NCI-H2171 treated with DMSO at 0.1 percent for 48 hours (cell line): ENCODE measurements around the gene PRLH.
A peak's percentile ranks its signal among the peaks of the same experiment; 100 is the strongest.

Experiments used
- DNase-seq: peaks from one replicate; lab custom pipeline; 2025; lab: John Stamatoyannopoulos, UW

Gene PRLH

DNA sequence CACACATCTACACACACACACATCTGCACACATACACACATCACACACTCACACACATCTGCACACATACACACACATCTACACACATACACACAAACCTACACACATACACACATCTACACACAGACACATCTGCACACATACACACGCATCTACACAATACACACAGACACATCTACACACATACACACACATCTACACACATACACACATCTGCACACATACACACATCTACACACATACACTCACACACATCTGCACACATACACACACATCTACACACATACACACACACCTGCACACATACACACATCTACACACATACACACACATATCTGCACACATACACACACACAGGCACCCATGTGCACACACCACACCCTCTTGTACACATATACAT lies 400 bp upstream of the PRLH start:
- DNase-seq, result no peak

DNA sequence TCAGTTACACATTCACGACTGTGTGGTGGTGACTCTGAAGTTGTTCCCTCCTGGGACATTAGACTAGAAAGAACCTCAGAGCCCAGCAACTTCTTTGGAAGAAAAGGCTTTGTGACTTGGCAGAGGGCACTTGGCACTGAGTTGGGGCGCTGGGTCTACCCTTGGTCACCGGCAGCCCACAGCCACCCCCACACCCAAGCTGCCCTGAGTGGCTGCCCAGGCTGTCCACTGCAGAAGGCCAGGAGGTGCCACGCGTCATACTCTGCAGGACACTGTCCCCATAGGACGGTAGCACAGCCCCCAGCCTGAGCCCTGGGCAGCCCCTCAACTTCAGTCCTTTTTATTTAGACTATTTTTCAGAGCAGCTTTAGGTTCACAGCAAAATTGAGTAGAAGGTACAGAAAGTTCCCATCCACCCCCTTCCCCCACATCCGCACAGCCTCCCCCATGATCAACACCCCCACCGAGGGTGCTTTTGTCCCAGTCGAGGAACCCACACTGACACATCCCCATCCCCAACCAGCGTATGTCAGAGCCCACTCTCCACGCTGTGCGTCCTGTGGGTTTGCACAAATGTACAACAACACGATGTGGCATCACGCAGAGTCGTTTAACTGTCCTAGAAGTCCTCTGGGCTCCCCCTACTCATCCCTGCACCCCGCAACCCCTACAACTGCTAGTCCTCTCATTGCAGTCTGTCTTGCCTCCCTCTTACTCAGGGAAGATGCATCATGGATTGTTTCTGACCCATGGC lies 1.1 kb downstream of the PRLH start:
- DNase-seq, result no peak

DNA sequence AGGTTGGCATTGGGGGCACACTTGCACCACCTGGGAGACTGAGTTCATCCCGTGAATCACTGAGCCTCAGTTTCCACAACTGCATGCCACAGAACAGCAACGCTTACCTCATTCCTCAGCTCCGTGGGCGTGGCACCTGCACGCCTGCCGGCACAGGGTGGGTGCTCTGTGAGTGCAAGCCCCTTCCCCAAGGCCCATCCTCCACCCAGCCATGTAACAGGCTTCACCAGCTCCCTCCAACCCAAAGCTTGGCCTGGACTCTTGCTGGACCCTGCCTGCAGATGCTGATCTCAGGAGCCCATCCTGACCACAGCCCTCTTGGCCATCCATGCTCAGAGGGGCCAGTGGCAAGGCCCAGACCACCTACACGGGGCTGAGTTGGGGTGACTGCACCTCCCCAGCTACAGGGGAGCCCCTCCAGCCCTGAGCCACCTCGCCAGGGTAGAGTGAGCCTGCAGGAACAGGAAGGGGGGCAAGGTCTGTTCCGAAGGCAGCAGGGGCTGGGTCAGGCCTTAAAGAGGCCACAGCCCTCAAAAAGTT lies 1.8 kb downstream of the PRLH start:
- no peak for DNase-seq

DNA sequence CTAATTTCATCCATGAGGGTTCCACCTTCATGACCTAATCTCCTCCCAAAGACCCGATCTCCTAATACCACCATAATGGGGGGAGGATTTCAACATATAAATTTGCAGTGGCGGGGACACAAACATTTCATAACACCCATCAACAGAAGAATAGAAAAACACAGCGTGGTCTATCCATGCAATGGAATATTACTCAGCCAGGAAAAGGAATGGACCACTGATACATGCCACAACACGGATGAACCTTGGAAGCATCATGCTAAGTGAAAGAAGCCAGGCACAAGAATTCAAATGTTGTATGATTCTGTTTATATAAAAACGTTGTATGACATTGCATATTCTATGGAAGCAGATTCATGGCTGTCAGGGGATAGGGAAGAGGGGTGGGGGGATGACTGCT lies 2.7 kb downstream of the PRLH start:
- no peak for DNase-seq

DNA sequence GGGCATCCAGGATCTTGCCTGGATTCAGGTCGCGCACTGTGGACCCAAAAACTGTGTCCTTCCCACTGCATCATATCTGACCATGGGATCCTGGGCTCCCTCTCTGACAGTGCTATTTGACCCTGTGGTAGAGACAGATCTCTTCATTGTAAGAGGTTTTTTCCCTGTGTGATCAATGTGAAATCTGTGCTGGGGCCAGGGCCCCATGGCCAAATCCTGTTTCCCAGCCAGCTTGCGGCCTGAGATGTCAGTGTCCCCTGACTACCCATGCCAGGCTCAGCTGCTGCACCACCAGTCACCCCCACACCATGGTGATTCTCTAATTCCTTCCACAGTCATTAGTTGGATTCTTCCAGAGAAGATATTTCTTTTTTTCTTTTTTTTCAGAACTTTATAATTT lies 3.5 kb downstream of the PRLH start:
- DNase-seq, result no peak

DNA sequence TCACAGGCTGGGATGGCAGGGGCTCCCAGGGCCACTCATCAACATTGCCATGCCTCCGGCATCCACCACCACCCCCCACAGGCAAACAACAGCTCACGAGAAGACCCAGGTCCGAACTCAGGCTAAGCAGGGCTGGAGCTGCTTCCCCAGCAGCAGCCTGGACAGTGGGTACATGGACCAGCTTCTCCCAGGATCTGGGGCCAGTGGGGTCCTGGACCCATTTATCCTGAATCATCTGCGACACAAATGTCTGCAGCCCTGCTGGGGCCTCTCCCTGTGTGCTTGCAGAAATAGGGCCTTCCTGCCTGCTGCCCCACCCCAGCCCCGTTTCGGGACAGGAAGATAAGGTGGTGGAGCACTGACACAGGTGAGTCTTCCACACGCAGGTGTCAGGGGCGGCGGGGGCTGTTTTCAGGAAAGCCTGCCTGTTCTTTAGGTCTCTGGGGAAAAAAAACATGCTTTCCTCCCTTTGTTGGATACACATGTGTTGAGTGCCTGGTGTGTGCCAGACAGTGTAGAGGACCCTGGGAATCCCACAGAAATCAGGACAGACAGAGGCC lies 4.5 kb downstream of the PRLH start:
- no peak for DNase-seq

DNA sequence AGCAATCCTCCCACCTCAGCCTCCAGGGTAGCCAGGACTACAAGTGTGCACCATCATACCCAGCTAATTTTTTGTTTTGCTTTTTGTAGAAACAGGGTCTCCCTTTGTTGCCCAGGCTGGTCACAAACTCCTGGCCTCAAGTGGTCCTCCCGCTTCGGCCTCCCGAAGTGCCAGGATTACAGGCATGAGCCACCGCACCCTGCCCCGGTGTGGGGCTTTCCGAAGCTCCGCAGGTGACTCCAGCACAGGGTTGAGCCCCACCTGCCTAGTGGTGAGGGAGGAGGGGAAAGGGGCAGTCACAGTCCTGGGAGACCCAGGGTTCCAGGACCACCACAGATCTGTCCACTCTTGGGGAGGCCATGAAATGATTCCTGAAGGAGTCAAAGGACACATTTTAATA lies 5.2 kb downstream of the PRLH start:
- no peak for DNase-seq

DNA sequence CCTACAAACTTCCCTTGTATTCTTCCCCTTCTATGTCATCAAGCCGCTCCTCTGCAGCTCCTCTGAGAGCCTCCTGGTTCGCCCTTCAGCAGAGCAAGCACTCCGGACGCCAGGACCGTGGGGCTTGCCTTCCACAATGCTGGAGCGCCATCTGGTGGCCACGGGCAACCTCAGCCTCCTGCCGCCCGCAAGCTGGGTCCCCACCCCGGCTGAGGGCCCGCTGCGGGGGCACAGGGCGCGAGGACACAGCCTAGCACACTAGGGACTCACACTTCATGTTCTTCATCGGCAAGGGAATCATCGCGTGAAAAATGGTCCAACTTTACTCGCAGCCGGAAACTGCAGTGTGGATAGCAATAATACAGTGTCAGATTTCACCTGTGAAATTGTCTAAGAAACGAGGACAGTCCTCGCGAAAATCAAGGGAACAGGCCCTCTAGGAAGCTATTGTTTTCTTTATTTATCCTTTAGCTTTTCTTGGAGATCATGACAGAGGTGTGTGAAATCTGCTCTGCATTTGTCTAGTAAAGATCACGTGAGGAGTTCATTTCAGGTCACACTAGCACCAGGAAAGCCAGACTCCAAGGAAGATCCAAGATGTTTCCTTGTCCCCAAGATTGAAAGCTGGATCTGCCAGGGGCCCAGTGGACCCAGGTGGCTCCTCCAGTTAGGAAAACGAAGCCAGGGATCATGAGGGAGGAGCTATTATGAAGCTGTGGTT lies 5.8 kb downstream of the PRLH start:
- peak; percentile 66 for DNase-seq

DNA sequence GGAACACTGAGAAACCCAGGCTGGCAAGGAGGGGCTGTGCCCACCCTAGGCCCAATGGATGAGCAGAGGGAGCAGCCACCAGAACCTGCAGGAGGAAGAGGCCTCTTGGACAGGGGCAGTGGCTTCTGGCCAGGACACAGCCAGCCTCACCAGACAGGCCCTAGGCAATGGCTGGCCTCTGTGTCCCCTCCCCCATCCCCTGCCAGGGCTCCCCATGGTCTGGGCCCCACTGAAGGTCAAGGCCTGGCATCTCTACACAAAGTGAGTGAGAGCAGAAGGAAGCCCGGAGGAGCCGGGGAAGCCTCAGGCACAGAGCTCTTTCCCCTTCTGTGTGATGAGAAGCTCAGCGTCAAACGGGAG lies 6.3 kb downstream of the PRLH start:
- DNase-seq, result no peak

DNA sequence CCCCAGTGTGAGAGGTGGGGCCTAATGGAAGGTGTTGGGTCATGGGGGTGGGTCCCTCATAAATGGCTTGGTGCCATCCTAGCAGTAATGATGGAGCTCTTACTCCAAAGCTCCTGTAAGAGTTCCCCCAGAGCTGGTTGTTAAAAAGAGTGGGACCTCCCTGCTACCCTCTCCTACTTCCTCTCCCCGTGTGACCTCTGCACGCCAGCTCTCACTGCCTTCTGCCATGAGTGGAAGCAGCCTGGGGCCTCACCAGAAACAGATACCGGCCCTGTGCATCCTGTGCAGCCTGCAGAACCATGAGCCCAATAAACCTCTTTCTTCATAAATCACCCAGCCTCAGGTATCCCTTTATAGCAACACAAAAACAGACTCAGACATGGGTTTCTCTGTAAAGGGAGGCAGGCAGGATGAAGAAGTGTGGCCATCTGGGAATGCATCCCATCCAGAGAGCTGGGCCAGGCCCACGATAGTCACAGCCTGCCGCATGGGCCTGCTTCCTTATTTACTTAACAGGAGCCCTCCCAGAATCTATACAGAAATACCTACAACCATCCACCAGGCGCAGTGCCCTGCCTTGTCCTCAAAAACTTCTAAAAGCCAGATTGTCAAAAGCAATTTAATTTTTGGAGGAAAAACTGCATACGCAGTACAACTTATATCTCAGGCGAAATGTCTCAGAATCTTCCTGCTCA lies 7.5 kb downstream of the PRLH start:
- no peak for DNase-seq

DNA sequence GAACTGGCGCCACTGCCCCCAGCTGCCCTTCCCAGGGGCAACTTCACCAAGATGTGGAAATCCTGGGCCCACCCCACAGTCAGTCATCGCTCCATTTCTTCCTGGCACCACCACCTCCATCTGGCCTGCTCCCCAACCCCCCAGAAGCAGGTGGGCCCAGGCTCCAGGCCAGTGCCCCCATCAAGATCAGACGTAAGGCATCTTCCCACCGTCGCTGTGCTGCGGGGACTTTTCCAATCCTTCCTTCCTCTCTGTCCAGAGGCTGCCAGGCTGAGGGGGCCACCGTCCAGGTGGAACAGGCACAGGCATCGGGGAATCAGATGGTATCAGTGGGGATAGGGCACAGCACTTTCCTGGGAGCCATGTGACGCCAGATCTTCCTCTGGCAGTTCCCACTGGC lies 8.1 kb downstream of the PRLH start:
- DNase-seq, result no peak

DNA sequence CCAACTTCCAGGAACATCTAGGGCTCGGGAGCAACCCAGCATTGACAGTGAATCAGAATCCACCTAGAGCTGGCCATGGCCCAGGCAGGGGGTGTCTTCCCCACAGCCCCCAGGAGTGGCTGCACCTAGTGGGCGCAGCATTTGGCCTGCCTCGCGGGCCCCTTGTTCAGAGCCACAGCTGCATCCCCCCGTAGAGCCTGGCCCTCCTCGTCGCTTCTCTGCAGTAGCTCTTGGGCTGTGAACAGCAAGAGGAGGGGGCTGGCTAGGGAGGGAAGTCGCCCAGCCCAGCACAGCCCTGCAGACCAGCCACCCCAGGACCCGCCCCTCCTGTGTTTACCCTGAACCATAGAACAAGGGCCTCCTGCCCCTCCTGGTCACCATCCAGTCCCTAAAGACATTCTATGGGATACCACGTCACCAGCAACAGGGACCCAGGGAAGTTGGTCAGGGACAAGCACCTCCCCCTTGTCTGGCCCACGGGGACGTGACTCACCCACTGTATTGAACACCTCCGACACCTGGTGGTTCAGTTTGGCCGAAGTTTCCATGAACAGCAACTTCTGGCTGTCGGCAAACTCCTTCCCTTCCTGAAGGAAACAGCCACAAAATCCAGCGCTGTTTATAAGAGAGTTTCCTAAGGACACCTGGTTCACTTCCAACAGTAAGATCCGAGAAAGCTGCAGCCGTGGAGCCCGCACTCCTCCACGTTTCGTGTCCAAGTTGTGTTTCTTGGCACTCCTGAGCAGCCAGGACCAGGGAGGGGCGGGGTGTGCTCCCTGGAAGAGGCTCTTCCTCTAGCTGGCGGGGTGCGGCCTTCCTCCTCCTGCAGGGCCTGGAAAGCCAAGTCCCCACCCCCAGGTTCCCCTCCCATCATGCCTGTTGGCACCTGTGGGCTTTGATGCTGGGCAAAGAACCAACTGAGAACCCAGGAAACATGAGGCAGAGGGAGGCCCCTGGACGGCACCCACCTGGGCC lies 8.8 kb downstream of the PRLH start:
- DNase-seq, result no peak

DNA sequence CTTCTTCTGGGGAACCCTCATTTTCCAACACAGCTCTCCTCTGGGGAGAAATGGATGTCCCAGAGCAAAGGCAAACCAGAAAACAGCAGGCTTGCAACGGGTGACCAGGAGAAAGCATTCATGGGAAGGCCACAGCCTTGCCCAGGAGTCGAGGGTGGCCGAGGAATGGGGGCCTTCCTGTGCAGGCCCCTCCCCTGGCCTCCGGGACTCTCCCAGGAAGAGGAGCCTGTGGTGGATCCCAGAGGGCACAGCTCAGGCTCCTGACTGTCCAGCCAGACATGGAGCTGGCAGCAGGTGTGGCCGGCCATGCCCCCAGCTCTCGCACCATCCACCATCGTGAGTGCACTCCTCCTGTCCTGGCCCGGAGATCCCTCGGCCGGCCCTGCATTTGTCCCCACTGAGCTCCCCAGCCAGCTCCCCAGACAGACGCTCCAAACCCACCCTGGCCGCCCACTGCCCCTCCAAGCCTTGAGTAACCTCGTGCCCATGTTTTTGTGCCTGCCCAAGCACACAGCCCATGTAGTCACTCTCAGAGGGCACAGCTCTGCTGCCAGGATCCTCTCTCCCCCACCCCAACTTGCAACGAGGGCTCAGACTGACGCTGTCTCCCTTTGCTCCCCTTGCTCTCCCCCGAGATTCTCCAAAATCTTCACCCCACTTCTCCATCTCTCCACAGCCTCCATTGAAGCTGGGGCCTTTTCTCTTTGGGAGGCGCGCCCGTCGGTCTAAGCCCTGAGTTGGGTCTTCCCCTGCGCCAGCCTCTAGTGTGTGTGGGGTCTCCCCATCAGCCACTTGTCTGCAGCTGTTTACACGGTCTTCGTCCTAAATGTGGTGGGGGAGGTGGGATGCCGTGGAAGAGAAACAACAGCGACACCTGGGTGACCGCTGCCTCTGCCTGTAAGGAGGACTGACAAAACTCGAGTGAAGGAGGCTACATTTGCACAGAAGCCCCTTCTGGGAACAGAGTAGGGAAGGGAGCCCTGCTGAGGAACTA lies 9.8 kb downstream of the PRLH start:
- no peak for DNase-seq

DNA sequence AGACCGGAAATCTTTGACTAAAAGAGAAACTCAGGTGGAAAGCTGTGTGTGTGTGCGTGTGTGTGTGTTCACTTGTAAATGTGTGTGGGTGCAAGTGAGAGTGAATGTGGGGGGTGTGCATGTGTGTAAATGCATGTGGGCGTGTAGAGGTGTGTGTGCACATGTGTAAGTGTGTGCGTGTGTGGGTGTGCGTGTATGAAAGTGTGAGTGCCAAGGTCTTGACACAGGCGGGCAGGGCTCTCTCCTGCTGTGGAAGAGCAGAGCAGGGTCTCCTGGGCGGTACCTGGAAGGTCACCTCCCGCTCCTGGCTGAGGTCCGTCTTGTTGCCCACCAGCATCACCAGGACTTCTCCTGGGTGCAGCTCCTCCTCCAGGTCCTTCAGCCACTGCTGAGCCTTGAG lies 10.6 kb downstream of the PRLH start:
- DNase-seq, result no peak

DNA sequence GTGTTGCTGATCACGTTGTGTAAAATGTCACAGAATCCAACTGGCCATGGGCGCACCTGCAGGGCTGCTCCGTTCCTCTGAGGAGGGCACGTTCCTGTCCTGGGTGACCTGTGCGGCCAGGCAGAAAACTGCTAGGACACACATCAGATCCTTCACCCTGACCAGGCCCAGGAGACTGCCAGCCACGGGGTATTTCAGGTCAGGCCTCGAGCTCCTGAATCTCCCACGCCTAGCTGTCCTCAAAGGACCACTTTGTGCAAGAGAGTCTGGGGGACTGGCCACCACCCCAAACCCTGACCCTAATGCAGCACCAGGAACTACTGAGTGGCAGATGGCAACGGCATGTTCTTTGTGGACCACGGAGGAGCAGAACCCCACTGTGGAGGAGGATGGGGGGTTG lies 11.1 kb downstream of the PRLH start:
- no peak for DNase-seq

DNA sequence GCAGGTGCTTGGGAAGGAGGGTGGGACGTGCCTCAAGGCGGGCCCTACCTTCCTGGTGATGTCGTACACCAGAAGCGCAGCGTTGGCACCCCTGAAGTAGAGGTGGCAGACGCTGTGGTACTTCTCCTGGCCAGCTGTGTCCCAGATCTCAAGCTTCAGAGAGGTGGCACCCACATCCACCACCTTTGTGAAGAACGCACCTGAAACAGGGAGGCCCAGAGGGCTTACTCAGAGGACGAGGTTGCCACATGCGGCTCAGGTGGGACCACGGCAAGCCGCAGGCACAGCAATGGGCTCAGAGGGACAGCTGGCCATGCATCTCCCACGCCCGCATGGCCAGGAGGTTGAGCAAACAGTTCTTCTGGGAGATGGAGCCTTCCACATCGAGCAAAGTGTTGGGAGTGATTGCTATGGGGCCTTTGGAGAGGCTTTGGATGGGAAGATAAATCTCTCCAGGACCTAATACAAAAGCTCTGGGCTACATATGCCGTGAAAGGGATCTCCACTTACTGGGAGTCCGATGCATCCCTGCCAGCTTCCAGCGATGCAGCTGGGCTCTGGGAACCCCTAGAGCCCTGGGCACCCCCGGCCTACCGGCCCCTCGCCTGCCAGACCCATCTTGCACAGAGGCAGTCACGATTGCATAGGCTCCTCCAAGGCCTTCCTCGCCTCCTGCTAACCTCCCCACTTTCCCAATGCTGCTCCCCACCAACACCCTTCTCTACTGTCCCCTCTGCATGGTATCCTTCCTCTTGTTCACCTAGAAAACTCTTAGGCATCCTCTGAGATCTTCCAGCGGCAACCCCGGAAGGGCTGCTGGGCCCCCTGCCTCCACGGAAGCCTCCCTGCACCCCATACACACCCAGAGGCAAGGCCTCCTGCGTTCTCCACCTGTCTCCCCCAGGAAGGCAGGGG lies 11.8 kb downstream of the PRLH start:
- no peak for DNase-seq

DNA sequence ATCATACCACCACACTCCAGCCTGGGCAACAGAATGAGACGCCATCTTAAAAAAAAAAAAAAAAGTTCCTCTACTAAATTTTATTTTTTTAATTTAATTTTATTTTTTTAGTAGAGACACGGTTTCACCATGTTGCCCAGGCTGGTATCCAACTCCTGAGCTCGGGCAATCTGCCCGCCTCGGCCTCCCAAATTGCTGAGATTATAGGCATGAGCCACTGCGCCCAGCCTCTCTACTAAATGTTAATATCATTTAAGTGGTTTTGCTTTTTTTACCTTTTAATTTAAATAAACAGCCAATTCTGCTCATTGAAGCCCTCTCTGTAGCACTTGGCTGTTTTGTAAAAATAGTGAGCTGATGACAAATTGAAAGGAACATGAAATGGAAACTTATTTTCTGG lies 15.0 kb downstream of the PRLH start:
- DNase-seq, result no peak

DNA sequence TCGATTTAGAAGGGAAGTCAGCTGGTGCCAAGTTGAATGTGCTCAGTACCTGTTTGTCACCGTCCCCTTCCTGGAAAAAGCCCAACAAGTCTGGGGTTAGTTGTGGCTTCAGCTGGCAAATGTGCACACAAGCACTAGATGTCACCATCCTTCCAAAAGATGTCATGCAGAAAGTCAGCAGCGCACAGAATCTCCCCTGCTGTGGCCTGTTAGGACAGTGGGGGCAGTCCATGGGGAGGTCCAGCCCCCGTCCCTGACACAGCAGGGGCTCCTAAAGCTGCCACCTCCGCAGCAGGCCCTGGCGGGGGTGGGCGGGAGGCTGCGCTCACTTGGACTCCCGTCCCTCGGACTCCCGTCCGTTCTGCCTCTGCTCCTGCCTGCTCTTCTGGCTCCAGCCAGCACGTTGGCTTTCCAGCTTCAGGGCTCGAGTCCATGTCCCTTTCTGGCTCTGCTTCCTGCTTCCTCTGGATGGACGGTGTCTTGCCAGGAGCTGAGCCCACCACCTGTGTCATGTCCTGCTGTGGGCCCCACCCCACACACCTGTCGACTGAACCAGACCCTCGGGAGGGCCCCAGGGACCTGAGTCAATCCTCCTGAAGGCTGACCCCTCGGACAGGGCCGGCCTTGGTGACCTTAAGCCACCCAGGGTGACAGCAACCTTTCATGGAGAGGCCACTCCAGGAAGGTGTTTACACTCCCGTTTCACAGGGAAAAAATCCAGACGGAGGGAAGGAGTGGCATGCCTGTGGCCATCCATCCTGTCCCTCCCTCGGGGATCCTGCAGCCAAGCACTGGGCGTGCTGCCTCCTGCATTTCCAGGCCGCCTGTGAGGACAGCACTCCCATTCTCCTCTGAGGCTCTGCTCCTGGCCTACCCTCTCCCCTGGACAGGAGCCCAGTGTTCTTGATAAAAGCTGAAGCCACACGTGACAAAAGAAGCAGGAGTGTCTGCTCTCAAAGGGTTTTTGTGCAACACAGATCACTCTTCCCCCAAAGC lies 15.7 kb downstream of the PRLH start:
- peak; percentile 19 for DNase-seq
